WTC11 (cell line): Measurements from ENCODE around the gene FSTL4. TPM values are rescaled to one million over a fixed set of nuclear protein-coding genes. Genes with fewer than 3 reads are reported as not detected.

Source experiments
- ATAC-seq: fragments of 200-7000 bp; cut with Tn5 transposase; 2 replicates; pipeline ENCODE4 v1.10.0; 2021; ENCODE audit warnings: mild to moderate bottlenecking, moderate library complexity
- CTCF ChIA-PET: fragments of 300-600 bp; sonication (Branson Sonifier 250); formaldehyde crosslinking; loops from one replicate; lab custom pipeline; 2021; ENCODE audit warnings: antibody characterized with exemption; lab: Charles Lee
- POLR2A ChIA-PET: fragments of 350-600 bp; sonication (Branson Sonifier 250); formaldehyde crosslinking; loops from one replicate; lab custom pipeline; 2021; ENCODE audit warnings: antibody characterized with exemption; lab: Charles Lee
- DNase-seq: peaks from one replicate; pipeline ENCODE4 v3.0.0; 2021; ENCODE audit warnings: low spot score
- H3K27ac Mint-ChIP-seq: 2 replicates; pipeline ENCODE4 v1.8.0; 2021; ENCODE audit warnings: mixed read lengths
- H3K27me3 Mint-ChIP-seq: 2 replicates; pipeline ENCODE4 v1.8.0; 2021; ENCODE audit warnings: low read depth, mild to moderate bottlenecking, moderate library complexity, mixed read lengths
- H3K36me3 Mint-ChIP-seq: 2 replicates; pipeline ENCODE4 v1.8.0; 2021; ENCODE audit warnings: mixed read lengths
- H3K4me1 Mint-ChIP-seq: 2 replicates; pipeline ENCODE4 v1.8.0; 2022; ENCODE audit warnings: mixed read lengths
- H3K4me3 Mint-ChIP-seq: 2 replicates; pipeline ENCODE4 v1.8.0; 2021; ENCODE audit warnings: mild to moderate bottlenecking, moderate library complexity, mixed read lengths
- H3K9me3 Mint-ChIP-seq: 2 replicates; pipeline ENCODE4 v1.8.0; 2021; ENCODE audit warnings: mixed read lengths
- ATF1 ChIP-seq: sonication (generic); formaldehyde crosslinking; IDR thresholded peaks from 2 replicates; pipeline ENCODE4 v1.8.1; 2023; ENCODE audit warnings: mild to moderate bottlenecking, moderate library complexity, missing genetic modification reagents
- ELF4 ChIP-seq: sonication (generic); formaldehyde crosslinking; IDR thresholded peaks from 2 replicates; pipeline ENCODE4 v1.8.1; 2022; ENCODE audit warnings: low read depth, mild to moderate bottlenecking, moderate library complexity, missing genetic modification reagents
- GTF2I ChIP-seq: fragments of 250-450 bp; sonication (Bioruptor Pico); conservative IDR thresholded peaks from 2 replicates; pipeline ENCODE4 v1.4.0; 2021; ENCODE audit warnings: mild to moderate bottlenecking
- NFATC4 ChIP-seq: fragments of 250-450 bp; sonication (Bioruptor Pico); IDR thresholded peaks from 2 replicates; pipeline ENCODE4 v1.9.0; 2021; ENCODE audit warnings: mild to moderate bottlenecking
- NR2C2 ChIP-seq: sonication (generic); formaldehyde crosslinking; IDR thresholded peaks from 2 replicates; pipeline ENCODE4 v1.8.0; 2022; ENCODE audit warnings: mild to moderate bottlenecking, missing genetic modification reagents
- PRRX2 ChIP-seq: fragments of 250-450 bp; sonication (Bioruptor Pico); IDR thresholded peaks from 2 replicates; pipeline ENCODE4 v1.8.0; 2021; ENCODE audit warnings: mild to moderate bottlenecking
- RORB ChIP-seq: fragments of 250-450 bp; sonication (Bioruptor Pico); IDR thresholded peaks from 2 replicates; pipeline ENCODE4 v1.9.0; 2021; ENCODE audit warnings: mild to moderate bottlenecking
- TP53 ChIP-seq: sonication (generic); formaldehyde crosslinking; IDR thresholded peaks from 2 replicates; pipeline ENCODE4 v1.8.1; 2023; ENCODE audit warnings: mild to moderate bottlenecking, missing genetic modification reagents
- ZNF232 ChIP-seq: sonication (generic); formaldehyde crosslinking; IDR thresholded peaks from 2 replicates; pipeline ENCODE4 v1.8.0; 2022; ENCODE audit warnings: mild to moderate bottlenecking, missing genetic modification reagents
- ZNF317 ChIP-seq: sonication (generic); formaldehyde crosslinking; IDR thresholded peaks from 2 replicates; pipeline ENCODE4 v1.8.1; 2023; ENCODE audit warnings: low read depth, mild to moderate bottlenecking, moderate library complexity, missing genetic modification reagents, borderline replicate concordance
- total RNA-seq: library from RNA; stranded (reverse); gene quantifications from 3 replicates; pipeline ENCODE4 v1.2.3, GENCODE V29; 2021
- TF ChIP-seq, protein P1 (sequence below): fragments of 250-450 bp; sonication (Bioruptor Pico); IDR thresholded peaks from 2 replicates; pipeline ENCODE4 v1.9.0; 2021; ENCODE audit warnings: mild to moderate bottlenecking, borderline replicate concordance
- TF ChIP-seq, protein P2 (sequence below): fragments of 250-450 bp; sonication (Bioruptor Pico); IDR thresholded peaks from 2 replicates; pipeline ENCODE4 v1.8.0; 2021; ENCODE audit warnings: mild to moderate bottlenecking
- TF ChIP-seq, protein P3 (sequence below): sonication (generic); formaldehyde crosslinking; IDR thresholded peaks from 2 replicates; pipeline ENCODE4 v1.8.0; 2023; ENCODE audit warnings: missing genetic modification reagents, mild to moderate bottlenecking, borderline replicate concordance
- TF ChIP-seq, protein P4 (sequence below): fragments of 250-450 bp; sonication (Bioruptor Pico); IDR thresholded peaks from 2 replicates; pipeline ENCODE4 v1.9.0; 2021; ENCODE audit warnings: moderate library complexity, mild to moderate bottlenecking, inconsistent platforms, borderline replicate concordance

The FSTL4 gene
- total RNA-seq, 1 experiment from 2014 or later, result 6.1 TPM

DNA sequence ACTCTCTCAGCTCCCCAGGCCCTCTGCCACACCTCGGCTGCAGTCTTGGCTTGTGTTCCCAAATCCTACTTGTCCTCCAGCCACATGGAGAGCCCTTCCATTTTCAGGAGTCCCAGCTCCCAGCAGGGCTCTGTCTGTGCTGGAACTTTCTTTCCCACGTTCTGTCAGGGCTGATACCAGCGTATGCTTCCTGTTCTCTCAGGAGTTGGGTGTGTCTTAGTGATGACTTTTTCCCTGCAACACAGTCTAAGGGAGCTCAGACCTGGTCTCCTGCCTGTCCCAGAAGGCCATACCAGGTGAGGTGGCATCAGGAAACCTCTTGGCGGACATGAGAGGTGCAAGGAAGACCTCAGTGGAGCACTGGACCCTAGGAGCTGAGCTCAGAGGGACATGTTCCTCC is 334.0 kb downstream of the FSTL4 start:
- H3K4me1 Mint-ChIP-seq, result no peaks in the 10 kb centered on the region
- H3K27me3 Mint-ChIP-seq, result no peaks in the 10 kb centered on the region
- no peak overlapping the region for H3K27ac Mint-ChIP-seq
- H3K4me3 Mint-ChIP-seq, result no peak overlapping the region
- no peak for DNase-seq
- ATAC-seq, result no peak
- CTCF ChIA-PET, result interaction anchor here (1.1 to 1.3 kb wide), 3 partner anchors 30 to 145 kb away, joined by 3 to 4 read pairs (median 3); no protein-coding TSS in a partner anchor
- H3K36me3 Mint-ChIP-seq, result no peaks in the 10 kb centered on the region
- peaks cover 11% of the 10 kb centered on the region for H3K9me3 Mint-ChIP-seq
- POLR2A ChIA-PET, result no interaction called here
- no peak for TF ChIP-seq ZNF232 (CRISPR knock-in tag)
- TF ChIP-seq, protein P1, sequence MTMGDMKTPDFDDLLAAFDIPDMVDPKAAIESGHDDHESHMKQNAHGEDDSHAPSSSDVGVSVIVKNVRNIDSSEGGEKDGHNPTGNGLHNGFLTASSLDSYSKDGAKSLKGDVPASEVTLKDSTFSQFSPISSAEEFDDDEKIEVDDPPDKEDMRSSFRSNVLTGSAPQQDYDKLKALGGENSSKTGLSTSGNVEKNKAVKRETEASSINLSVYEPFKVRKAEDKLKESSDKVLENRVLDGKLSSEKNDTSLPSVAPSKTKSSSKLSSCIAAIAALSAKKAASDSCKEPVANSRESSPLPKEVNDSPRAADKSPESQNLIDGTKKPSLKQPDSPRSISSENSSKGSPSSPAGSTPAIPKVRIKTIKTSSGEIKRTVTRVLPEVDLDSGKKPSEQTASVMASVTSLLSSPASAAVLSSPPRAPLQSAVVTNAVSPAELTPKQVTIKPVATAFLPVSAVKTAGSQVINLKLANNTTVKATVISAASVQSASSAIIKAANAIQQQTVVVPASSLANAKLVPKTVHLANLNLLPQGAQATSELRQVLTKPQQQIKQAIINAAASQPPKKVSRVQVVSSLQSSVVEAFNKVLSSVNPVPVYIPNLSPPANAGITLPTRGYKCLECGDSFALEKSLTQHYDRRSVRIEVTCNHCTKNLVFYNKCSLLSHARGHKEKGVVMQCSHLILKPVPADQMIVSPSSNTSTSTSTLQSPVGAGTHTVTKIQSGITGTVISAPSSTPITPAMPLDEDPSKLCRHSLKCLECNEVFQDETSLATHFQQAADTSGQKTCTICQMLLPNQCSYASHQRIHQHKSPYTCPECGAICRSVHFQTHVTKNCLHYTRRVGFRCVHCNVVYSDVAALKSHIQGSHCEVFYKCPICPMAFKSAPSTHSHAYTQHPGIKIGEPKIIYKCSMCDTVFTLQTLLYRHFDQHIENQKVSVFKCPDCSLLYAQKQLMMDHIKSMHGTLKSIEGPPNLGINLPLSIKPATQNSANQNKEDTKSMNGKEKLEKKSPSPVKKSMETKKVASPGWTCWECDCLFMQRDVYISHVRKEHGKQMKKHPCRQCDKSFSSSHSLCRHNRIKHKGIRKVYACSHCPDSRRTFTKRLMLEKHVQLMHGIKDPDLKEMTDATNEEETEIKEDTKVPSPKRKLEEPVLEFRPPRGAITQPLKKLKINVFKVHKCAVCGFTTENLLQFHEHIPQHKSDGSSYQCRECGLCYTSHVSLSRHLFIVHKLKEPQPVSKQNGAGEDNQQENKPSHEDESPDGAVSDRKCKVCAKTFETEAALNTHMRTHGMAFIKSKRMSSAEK, result no peak
- TF ChIP-seq, protein P2, sequence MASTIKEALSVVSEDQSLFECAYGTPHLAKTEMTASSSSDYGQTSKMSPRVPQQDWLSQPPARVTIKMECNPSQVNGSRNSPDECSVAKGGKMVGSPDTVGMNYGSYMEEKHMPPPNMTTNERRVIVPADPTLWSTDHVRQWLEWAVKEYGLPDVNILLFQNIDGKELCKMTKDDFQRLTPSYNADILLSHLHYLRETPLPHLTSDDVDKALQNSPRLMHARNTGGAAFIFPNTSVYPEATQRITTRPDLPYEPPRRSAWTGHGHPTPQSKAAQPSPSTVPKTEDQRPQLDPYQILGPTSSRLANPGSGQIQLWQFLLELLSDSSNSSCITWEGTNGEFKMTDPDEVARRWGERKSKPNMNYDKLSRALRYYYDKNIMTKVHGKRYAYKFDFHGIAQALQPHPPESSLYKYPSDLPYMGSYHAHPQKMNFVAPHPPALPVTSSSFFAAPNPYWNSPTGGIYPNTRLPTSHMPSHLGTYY (CRISPR knock-in tag), result no peak
- no peak for TF ChIP-seq ZNF317 (CRISPR knock-in tag)
- no peak for TF ChIP-seq ATF1 (CRISPR knock-in tag)
- TF ChIP-seq ELF4, result no peak
- TF ChIP-seq NFATC4 (CRISPR knock-in tag), result no peak
- no peak for TF ChIP-seq PRRX2
- no peak for TF ChIP-seq GTF2I (CRISPR knock-in tag)
- no peak for TF ChIP-seq TP53
- TF ChIP-seq, protein P3, sequence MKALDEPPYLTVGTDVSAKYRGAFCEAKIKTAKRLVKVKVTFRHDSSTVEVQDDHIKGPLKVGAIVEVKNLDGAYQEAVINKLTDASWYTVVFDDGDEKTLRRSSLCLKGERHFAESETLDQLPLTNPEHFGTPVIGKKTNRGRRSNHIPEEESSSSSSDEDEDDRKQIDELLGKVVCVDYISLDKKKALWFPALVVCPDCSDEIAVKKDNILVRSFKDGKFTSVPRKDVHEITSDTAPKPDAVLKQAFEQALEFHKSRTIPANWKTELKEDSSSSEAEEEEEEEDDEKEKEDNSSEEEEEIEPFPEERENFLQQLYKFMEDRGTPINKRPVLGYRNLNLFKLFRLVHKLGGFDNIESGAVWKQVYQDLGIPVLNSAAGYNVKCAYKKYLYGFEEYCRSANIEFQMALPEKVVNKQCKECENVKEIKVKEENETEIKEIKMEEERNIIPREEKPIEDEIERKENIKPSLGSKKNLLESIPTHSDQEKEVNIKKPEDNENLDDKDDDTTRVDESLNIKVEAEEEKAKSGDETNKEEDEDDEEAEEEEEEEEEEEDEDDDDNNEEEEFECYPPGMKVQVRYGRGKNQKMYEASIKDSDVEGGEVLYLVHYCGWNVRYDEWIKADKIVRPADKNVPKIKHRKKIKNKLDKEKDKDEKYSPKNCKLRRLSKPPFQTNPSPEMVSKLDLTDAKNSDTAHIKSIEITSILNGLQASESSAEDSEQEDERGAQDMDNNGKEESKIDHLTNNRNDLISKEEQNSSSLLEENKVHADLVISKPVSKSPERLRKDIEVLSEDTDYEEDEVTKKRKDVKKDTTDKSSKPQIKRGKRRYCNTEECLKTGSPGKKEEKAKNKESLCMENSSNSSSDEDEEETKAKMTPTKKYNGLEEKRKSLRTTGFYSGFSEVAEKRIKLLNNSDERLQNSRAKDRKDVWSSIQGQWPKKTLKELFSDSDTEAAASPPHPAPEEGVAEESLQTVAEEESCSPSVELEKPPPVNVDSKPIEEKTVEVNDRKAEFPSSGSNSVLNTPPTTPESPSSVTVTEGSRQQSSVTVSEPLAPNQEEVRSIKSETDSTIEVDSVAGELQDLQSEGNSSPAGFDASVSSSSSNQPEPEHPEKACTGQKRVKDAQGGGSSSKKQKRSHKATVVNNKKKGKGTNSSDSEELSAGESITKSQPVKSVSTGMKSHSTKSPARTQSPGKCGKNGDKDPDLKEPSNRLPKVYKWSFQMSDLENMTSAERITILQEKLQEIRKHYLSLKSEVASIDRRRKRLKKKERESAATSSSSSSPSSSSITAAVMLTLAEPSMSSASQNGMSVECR (CRISPR knock-in tag), result no peak
- no peak for TF ChIP-seq RORB (CRISPR knock-in tag)

DNA sequence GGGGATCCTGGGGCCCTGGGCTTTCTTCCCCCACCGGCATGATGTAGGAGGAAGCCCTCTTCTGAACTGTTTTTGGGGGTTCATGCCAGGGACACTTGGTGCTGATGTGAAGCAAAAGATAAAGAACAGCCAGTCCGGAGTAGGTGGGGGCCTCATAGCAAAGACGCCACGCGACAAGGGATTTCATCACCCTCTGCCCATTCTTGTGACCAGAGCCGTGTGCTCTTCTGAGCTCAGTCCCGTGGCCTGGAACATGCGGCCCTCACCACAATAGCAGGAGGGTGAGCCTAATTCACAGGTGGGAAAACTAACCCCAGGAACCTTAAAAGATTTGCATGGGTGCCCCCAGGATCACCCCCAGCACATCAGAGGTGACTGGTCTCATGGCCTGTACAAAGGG is 334.6 kb downstream of the FSTL4 start:
- ATAC-seq (no peak), DNase-seq (no peak)
- Mint-ChIP-seq H3K27ac (no peak overlapping the region), H3K4me3 (no peak overlapping the region), H3K36me3 (no peaks in the 10 kb centered on the region), H3K9me3 (peaks cover 11% of the 10 kb centered on the region), H3K27me3 (no peaks in the 10 kb centered on the region), H3K4me1 (no peaks in the 10 kb centered on the region)
- POLR2A ChIA-PET, result no interaction called here
- CTCF ChIA-PET, result interaction anchor here (1.1 to 1.3 kb wide), 2 partner anchors 30 to 146 kb away, joined by 3 read pairs; no protein-coding TSS in a partner anchor
- TF ChIP-seq NR2C2 (CRISPR knock-in tag), result no peak
- TF ChIP-seq, protein P4, sequence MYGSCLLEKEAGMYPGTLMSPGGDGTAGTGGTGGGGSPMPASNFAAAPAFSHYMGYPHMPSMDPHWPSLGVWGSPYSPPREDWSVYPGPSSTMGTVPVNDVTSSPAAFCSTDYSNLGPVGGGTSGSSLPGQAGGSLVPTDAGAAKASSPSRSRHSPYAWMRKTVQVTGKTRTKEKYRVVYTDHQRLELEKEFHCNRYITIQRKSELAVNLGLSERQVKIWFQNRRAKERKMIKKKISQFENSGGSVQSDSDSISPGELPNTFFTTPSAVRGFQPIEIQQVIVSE (CRISPR knock-in tag), result no peak
